ENCODE measurements around the gene ASB16.

GRCh38 chr17:44207743-44208142 is 37.2 kb downstream of the ASB16 start:
- TF ChIP-seq, protein P1, sequence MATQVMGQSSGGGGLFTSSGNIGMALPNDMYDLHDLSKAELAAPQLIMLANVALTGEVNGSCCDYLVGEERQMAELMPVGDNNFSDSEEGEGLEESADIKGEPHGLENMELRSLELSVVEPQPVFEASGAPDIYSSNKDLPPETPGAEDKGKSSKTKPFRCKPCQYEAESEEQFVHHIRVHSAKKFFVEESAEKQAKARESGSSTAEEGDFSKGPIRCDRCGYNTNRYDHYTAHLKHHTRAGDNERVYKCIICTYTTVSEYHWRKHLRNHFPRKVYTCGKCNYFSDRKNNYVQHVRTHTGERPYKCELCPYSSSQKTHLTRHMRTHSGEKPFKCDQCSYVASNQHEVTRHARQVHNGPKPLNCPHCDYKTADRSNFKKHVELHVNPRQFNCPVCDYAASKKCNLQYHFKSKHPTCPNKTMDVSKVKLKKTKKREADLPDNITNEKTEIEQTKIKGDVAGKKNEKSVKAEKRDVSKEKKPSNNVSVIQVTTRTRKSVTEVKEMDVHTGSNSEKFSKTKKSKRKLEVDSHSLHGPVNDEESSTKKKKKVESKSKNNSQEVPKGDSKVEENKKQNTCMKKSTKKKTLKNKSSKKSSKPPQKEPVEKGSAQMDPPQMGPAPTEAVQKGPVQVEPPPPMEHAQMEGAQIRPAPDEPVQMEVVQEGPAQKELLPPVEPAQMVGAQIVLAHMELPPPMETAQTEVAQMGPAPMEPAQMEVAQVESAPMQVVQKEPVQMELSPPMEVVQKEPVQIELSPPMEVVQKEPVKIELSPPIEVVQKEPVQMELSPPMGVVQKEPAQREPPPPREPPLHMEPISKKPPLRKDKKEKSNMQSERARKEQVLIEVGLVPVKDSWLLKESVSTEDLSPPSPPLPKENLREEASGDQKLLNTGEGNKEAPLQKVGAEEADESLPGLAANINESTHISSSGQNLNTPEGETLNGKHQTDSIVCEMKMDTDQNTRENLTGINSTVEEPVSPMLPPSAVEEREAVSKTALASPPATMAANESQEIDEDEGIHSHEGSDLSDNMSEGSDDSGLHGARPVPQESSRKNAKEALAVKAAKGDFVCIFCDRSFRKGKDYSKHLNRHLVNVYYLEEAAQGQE (IDR thresholded peaks at IDR 0.05; ENCODE audit: low read depth): no peak
- no peak for TF ChIP-seq EZH2 (IDR thresholded peaks at IDR 0.05)
- TF ChIP-seq YY1 (IDR thresholded peaks at IDR 0.05; ENCODE audit: extremely low read depth, insufficient replicate concordance, low read depth, low read length): no peak
- TF ChIP-seq, protein P2, sequence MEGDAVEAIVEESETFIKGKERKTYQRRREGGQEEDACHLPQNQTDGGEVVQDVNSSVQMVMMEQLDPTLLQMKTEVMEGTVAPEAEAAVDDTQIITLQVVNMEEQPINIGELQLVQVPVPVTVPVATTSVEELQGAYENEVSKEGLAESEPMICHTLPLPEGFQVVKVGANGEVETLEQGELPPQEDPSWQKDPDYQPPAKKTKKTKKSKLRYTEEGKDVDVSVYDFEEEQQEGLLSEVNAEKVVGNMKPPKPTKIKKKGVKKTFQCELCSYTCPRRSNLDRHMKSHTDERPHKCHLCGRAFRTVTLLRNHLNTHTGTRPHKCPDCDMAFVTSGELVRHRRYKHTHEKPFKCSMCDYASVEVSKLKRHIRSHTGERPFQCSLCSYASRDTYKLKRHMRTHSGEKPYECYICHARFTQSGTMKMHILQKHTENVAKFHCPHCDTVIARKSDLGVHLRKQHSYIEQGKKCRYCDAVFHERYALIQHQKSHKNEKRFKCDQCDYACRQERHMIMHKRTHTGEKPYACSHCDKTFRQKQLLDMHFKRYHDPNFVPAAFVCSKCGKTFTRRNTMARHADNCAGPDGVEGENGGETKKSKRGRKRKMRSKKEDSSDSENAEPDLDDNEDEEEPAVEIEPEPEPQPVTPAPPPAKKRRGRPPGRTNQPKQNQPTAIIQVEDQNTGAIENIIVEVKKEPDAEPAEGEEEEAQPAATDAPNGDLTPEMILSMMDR (IDR thresholded peaks at IDR 0.05 in 2 of 3, conservative IDR thresholded peaks at IDR 0.05 in 1 of 3; ENCODE audit: borderline replicate concordance in 1 of 3, insufficient read depth in 1 of 3, low read depth in 2 of 3, low read length in 2 of 3): no peak
- TF ChIP-seq POLR2AphosphoS5 (IDR thresholded peaks at IDR 0.05; ENCODE audit: low read depth, low read length): no peak
- TF ChIP-seq CBX3 (IDR thresholded peaks at IDR 0.05; ENCODE audit: low read depth): no peak
- TF ChIP-seq, protein P3, sequence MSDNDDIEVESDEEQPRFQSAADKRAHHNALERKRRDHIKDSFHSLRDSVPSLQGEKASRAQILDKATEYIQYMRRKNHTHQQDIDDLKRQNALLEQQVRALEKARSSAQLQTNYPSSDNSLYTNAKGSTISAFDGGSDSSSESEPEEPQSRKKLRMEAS (IDR thresholded peaks at IDR 0.05): no peak
- TF ChIP-seq POLR2A (IDR thresholded peaks at IDR 0.05; ENCODE audit: borderline replicate concordance, extremely low read depth, insufficient read depth, insufficient read length): no peak

Data from HCT116 (cell line).